ENCODE measurements around the gene IPO4. TPM values are rescaled to one million over a fixed set of nuclear protein-coding genes. Genes with fewer than 3 reads are reported as not detected.

Gene IPO4
- total and polyA plus RNA-seq, 2 of the 13 experiments (the other 11 are each of a cell fraction or from before 2014, with no cell fraction given) = 39.0 to 179 TPM

DNA sequence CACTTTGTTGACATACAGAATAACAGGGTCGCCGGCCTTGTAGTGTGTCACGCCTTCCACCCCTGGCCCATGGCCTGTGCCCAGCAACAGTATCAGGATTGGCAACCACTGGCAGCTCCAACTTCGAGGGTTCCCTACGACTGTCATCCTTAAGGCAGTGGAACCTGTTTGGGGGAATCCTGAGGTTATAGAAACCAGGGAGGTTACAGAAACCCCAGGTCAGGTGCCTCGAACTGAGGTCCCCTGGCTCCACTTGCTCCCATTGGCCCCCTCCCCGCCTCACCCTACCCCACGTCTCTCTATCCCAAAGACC, 6.2 kb upstream of the IPO4 start:
- ATAC-seq (0 out of 3 replicates have a peak, but pooled peaks have one; percentile 0), FAIRE-seq (no peak), DNase-seq (ENCODE audit: low spot score) (no peak)
- no peaks in the 10 kb centered on the region for H3K9me3 ChIP-seq (ENCODE audit: low read length)
- H3K27ac ChIP-seq (ENCODE audit: extremely low read length, insufficient read depth, low read length) = peak overlapping the region; percentile 84
- H3K36me3 ChIP-seq (replicated peaks in 1 of 2; ENCODE audit: control insufficient read depth in 1 of 2, insufficient read depth in 2 of 2, low read length in 2 of 2) = peaks cover 17 to 29% of the 10 kb centered on the region in 2 experiments; a peak in 4 of 5 replicates
- H4K20me1 ChIP-seq (ENCODE audit: insufficient read depth, low read length) = no peaks in the 10 kb centered on the region
- no TSS peak for BruUV-seq (replicated peaks)
- peak overlapping the region; percentile 99 for H3K4me2 ChIP-seq (ENCODE audit: low read depth, low read length)
- no peaks in the 10 kb centered on the region; a peak in 1 of 5 replicates for H3K27me3 ChIP-seq (ENCODE audit: control insufficient read depth in 1 of 2, insufficient read depth in 2 of 2, low read length in 2 of 2)
- H3K9ac ChIP-seq (ENCODE audit: insufficient read depth, low read depth, low read length) = peak overlapping the region; percentile 97
- POLR2A ChIA-PET = interaction anchor here (0.8 to 4.3 kb wide), 27 partner anchors 7 to 592 kb away, joined by 3 to 230 read pairs (median 9); partner anchors contain the start of genes CARMIL3, CHMP4A, DCAF11 and DHRS1
- 66% methylated on average over 8 of the region's 8 CpGs for WGBS (ENCODE audit: low lambda C conversion rate)
- in situ Hi-C loops (cut with HindIII; ENCODE audit: extremely low pct_ligation_motif_present, low pct_unique_long_range_greater_than_20kb) = no loop called here
- H3K79me2 ChIP-seq (ENCODE audit: insufficient read depth, low read length) = peaks cover 43% of the 10 kb centered on the region
- H3K4me1 ChIP-seq (ENCODE audit: insufficient read depth, low read length) = peaks cover 65% of the 10 kb centered on the region
- H2AFZ ChIP-seq (ENCODE audit: low read length) = no peak overlapping the region
- CTCF ChIA-PET (ENCODE audit: low intra/inter-chr PET ratio, low total read pairs) = no interaction called here
- intact Hi-C loops (cut with micrococcal nuclease; ENCODE audit: unreplicated experiment) = loop anchor here (1.0 kb wide), 1 partner anchor 102 kb away; no protein-coding TSS in a partner anchor
- H3K4me3 ChIP-seq (replicated peaks in 1 of 3; ENCODE audit: insufficient read depth in 1 of 3, low read depth in 2 of 3, low read length in 3 of 3) = peak overlapping the region; percentile 79 to 91 (median 85)
- TF ChIP-seq BATF2 (CRISPR knock-in tag; IDR thresholded peaks at IDR 0.05) = no peak
- no peak for TF ChIP-seq ZNF12 (CRISPR knock-in tag; IDR thresholded peaks at IDR 0.05)
- TF ChIP-seq ZBTB40 (IDR thresholded peaks at IDR 0.05) = no peak
- no peak for TF ChIP-seq ZBTB40 (CRISPR knock-in tag; IDR thresholded peaks at IDR 0.05)
- no peak for TF ChIP-seq ZNF180 (CRISPR knock-in tag; IDR thresholded peaks at IDR 0.05; ENCODE audit: borderline replicate concordance, low read depth)
- TF ChIP-seq SP5 (CRISPR knock-in tag; IDR thresholded peaks at IDR 0.05; ENCODE audit: borderline replicate concordance, low read depth) = no peak; the same call in 1 of the 2 replicates
- TF ChIP-seq CC2D1A (CRISPR knock-in tag; IDR thresholded peaks at IDR 0.05) = peak; percentile 52; the same call in 1 of the 2 replicates
- no peak for TF ChIP-seq SRSF1 (optimal IDR thresholded peaks at IDR 0.05; ENCODE audit: low read depth, low read length)
- TF ChIP-seq, protein P1, sequence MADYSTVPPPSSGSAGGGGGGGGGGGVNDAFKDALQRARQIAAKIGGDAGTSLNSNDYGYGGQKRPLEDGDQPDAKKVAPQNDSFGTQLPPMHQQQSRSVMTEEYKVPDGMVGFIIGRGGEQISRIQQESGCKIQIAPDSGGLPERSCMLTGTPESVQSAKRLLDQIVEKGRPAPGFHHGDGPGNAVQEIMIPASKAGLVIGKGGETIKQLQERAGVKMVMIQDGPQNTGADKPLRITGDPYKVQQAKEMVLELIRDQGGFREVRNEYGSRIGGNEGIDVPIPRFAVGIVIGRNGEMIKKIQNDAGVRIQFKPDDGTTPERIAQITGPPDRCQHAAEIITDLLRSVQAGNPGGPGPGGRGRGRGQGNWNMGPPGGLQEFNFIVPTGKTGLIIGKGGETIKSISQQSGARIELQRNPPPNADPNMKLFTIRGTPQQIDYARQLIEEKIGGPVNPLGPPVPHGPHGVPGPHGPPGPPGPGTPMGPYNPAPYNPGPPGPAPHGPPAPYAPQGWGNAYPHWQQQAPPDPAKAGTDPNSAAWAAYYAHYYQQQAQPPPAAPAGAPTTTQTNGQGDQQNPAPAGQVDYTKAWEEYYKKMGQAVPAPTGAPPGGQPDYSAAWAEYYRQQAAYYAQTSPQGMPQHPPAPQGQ (CRISPR knock-in tag; IDR thresholded peaks at IDR 0.05; ENCODE audit: borderline replicate concordance) = no peak
- no peak for TF ChIP-seq NFE2 (CRISPR knock-in tag; IDR thresholded peaks at IDR 0.05)
- peak; percentile 23; the same call in 1 of the 2 replicates for TF ChIP-seq CHCHD3 (CRISPR knock-in tag; IDR thresholded peaks at IDR 0.05)
- no peak for TF ChIP-seq RORA (CRISPR knock-in tag; IDR thresholded peaks at IDR 0.05)
- TF ChIP-seq, protein P2, sequence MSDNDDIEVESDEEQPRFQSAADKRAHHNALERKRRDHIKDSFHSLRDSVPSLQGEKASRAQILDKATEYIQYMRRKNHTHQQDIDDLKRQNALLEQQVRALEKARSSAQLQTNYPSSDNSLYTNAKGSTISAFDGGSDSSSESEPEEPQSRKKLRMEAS (IDR thresholded peaks at IDR 0.05) = no peak
- TF ChIP-seq JUND (CRISPR knock-in tag; IDR thresholded peaks at IDR 0.05) = no peak

Measured in HepG2 (cell line).